Measurements from ENCODE around the gene RIPOR3.

RIPOR3 gene

GRCh38 chr20:50689864-50690649 is 1.3 kb downstream of the RIPOR3 start:
- no peaks in the 10 kb centered on the region for H3K36me3 ChIP-seq (ENCODE audit: control insufficient read depth, insufficient read depth, low read length)
- no peak for DNase-seq (ENCODE audit: low read depth, low spot score)
- no peaks in the 10 kb centered on the region for H3K9me3 ChIP-seq (ENCODE audit: control insufficient read depth, insufficient read depth, low read length)
- no CpG with 5 or more reads among the region's 10 CpGs for WGBS (ENCODE audit: insufficient coverage, insufficient read length)
- no peaks in the 10 kb centered on the region for H3K27me3 ChIP-seq (ENCODE audit: control insufficient read depth, insufficient read depth, low read length)
- no peak overlapping the region for H3K27ac ChIP-seq (ENCODE audit: low read length)
- peaks cover 5% of the 10 kb centered on the region for H3K4me1 ChIP-seq (ENCODE audit: control insufficient read depth, insufficient read depth, low read length)
- no peak overlapping the region for H3K4me3 ChIP-seq (ENCODE audit: low read length)

DNA sequence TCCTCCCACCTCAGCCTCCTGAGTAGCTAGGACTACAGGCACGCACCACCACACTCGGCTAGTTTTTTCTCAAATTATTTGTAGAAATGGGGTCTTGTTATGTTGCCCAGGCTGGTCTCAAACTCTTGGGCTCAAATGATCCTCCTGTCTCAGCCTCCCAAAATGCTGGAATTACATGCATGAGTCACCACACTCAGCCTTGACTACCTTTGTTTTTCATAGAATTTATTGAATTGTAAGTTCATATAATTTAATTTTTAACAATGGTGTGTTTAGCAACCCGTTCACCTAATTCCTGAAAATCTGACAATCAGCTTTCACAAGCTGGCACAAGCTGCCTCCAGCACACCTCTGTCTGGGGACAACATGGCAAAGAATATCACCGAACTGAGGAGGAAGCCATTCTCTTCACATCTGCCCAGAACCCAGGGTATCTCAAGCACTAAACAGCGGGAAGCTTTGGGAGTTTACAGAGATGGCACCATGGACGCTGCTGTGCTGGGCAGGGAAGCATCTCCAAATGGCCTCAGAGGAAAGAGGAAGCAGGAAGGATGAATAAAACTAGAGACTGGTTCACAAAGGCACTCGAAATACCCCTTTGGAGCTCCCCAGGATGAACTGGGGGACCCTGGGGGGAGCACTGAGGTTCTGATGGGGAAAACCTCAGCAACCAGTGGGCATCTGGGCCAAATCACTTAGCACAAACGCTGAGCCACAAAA is 2.9 kb downstream of the RIPOR3 start:
- Histone ChIP-seq H3K27me3 (ENCODE audit: control insufficient read depth, insufficient read depth, low read length) (no peaks in the 10 kb centered on the region), H3K4me3 (ENCODE audit: low read length) (no peak overlapping the region), H3K4me1 (ENCODE audit: control insufficient read depth, insufficient read depth, low read length) (peaks cover 4% of the 10 kb centered on the region), H3K36me3 (ENCODE audit: control insufficient read depth, insufficient read depth, low read length) (no peaks in the 10 kb centered on the region), H3K9me3 (ENCODE audit: control insufficient read depth, insufficient read depth, low read length) (no peaks in the 10 kb centered on the region), H3K27ac (ENCODE audit: low read length) (no peak overlapping the region)
- DNase-seq (ENCODE audit: low read depth, low spot score) = no peak
- no CpG with 5 or more reads among the region's 8 CpGs for WGBS (ENCODE audit: insufficient coverage, insufficient read length)

DNA sequence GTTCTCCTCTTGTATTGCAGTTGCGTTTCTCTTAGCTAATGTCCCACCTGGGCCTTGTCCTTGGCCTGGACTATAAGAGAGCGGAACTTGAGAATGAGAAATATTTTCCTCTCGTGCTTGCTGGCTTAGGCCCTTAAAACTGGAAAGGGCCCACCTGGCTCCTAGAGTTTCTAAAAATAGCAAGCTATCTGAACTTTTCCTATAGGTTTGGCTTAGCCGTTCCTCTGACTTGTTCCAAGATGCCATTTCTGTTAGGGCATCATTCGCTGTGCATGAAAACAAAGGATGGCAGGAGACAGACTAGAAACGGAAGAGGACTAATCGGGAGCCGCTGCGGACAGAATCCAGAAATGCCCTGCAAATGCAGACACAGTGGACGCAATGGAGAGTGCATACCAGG is 4.5 kb downstream of the RIPOR3 start:
- DNase-seq (ENCODE audit: low read depth, low spot score) = no peak
- no peak overlapping the region for H3K4me3 ChIP-seq (ENCODE audit: low read length)

DNA sequence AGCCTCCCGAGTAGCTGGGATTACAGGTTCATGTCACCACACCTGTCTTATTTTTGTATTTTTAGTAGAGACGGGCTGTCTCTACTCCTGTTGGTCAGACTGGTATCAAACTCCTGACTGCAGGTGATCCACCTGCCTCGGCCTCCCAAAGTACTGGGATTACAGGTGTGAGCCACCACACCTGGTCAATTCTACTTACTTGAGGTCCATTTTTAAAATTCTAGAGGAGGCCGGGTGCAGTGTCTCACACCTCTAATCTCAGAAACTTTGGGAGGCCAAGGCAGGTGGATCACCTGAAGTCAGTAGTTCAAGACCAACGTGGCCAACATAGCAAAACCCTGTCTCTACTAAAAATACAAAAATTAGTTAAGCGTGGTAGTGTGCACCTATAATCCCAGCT is 7.8 kb downstream of the RIPOR3 start:
- no CpG with 5 or more reads among the region's 6 CpGs for WGBS (ENCODE audit: insufficient coverage, insufficient read length)
- Histone ChIP-seq H3K36me3 (ENCODE audit: control insufficient read depth, insufficient read depth, low read length) (no peaks in the 10 kb centered on the region), H3K27me3 (ENCODE audit: control insufficient read depth, insufficient read depth, low read length) (no peaks in the 10 kb centered on the region), H3K4me3 (ENCODE audit: low read length) (no peak overlapping the region), H3K9me3 (ENCODE audit: control insufficient read depth, insufficient read depth, low read length) (no peaks in the 10 kb centered on the region), H3K4me1 (ENCODE audit: control insufficient read depth, insufficient read depth, low read length) (no peaks in the 10 kb centered on the region), H3K27ac (ENCODE audit: low read length) (no peak overlapping the region)
- DNase-seq (ENCODE audit: low read depth, low spot score) = no peak

More for the DNA sequence above, 4.5 kb downstream of the RIPOR3 start:
- no peaks in the 10 kb centered on the region for H3K36me3 ChIP-seq (ENCODE audit: control insufficient read depth, insufficient read depth, low read length)
- H3K27ac ChIP-seq (ENCODE audit: low read length) = no peak overlapping the region
- no peaks in the 10 kb centered on the region for H3K9me3 ChIP-seq (ENCODE audit: control insufficient read depth, insufficient read depth, low read length)
- H3K27me3 ChIP-seq (ENCODE audit: control insufficient read depth, insufficient read depth, low read length) = no peaks in the 10 kb centered on the region
- no CpG with 5 or more reads among the region's 10 CpGs for WGBS (ENCODE audit: insufficient coverage, insufficient read length)
- peaks cover 3% of the 10 kb centered on the region for H3K4me1 ChIP-seq (ENCODE audit: control insufficient read depth, insufficient read depth, low read length)

DNA sequence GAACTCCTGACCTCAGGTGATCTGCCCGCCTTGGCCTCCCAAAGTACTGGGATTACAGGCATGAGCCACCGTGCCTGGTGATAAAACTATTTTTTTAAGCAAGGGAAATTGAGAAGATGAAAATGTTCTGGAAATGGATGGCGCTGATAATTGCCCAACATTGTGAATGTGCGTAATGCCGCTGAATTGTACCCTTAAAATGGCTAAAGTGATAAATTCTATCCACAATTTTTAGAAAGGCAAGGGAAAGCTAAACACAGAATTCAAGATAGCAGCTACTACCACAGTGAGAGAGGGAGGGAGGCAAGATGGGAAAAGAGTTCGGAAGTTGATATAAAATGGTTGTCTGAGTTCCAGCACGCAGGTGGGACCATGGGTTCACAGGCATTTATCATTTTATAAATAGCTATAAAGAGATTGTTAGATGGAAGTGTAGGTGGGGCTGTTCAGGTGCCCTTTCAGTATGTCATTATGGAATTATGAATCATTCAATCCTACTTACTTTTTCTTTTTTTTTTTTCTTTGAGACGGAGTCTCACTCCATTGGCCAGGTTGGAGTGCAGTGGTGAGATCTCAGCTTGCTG is 8.3 kb downstream of the RIPOR3 start:
- Histone ChIP-seq H3K4me3 (ENCODE audit: low read length) (no peak overlapping the region), H3K9me3 (ENCODE audit: control insufficient read depth, insufficient read depth, low read length) (no peaks in the 10 kb centered on the region), H3K27me3 (ENCODE audit: control insufficient read depth, insufficient read depth, low read length) (no peaks in the 10 kb centered on the region), H3K36me3 (ENCODE audit: control insufficient read depth, insufficient read depth, low read length) (no peaks in the 10 kb centered on the region), H3K27ac (ENCODE audit: low read length) (no peak overlapping the region), H3K4me1 (ENCODE audit: control insufficient read depth, insufficient read depth, low read length) (no peaks in the 10 kb centered on the region)
- DNase-seq (ENCODE audit: low read depth, low spot score) = no peak
- WGBS (ENCODE audit: insufficient coverage, insufficient read length) = no CpG with 5 or more reads among the region's 8 CpGs

- Histone ChIP-seq H3K27me3 (ENCODE audit: control insufficient read depth, insufficient read depth, low read length) (no peaks in the 10 kb centered on the region), H3K9me3 (ENCODE audit: control insufficient read depth, insufficient read depth, low read length) (no peaks in the 10 kb centered on the region), H3K4me3 (ENCODE audit: low read length) (no peak overlapping the region), H3K4me1 (ENCODE audit: control insufficient read depth, insufficient read depth, low read length) (no peaks in the 10 kb centered on the region), H3K27ac (ENCODE audit: low read length) (no peak overlapping the region), H3K36me3 (ENCODE audit: control insufficient read depth, insufficient read depth, low read length) (no peaks in the 10 kb centered on the region)
- no peak for DNase-seq (ENCODE audit: low read depth, low spot score)
- no CpG with 5 or more reads among the region's 4 CpGs for WGBS (ENCODE audit: insufficient coverage, insufficient read length)
Observed at GRCh38 chr20:50682065-50682464, 9.3 kb downstream of the RIPOR3 start.

GRCh38 chr20:50681359-50682064 is 9.8 kb downstream of the RIPOR3 start:
- no CpG with 5 or more reads among the region's 12 CpGs for WGBS (ENCODE audit: insufficient coverage, insufficient read length)
- Histone ChIP-seq H3K27ac (ENCODE audit: low read length) (no peak overlapping the region), H3K4me1 (ENCODE audit: control insufficient read depth, insufficient read depth, low read length) (no peaks in the 10 kb centered on the region), H3K4me3 (ENCODE audit: low read length) (no peak overlapping the region), H3K36me3 (ENCODE audit: control insufficient read depth, insufficient read depth, low read length) (no peaks in the 10 kb centered on the region), H3K27me3 (ENCODE audit: control insufficient read depth, insufficient read depth, low read length) (no peaks in the 10 kb centered on the region), H3K9me3 (ENCODE audit: control insufficient read depth, insufficient read depth, low read length) (no peaks in the 10 kb centered on the region)
- no peak for DNase-seq (ENCODE audit: low read depth, low spot score)

- no peaks in the 10 kb centered on the region for H3K27me3 ChIP-seq (ENCODE audit: control insufficient read depth, insufficient read depth, low read length)
- no peak overlapping the region for H3K27ac ChIP-seq (ENCODE audit: low read length)
- DNase-seq (ENCODE audit: low read depth, low spot score) = no peak
- 0 out of 2 replicates have a peak, but pooled peaks cover 1% of the 10 kb centered on the region for H3K4me1 ChIP-seq (ENCODE audit: control insufficient read depth, insufficient read depth, low read length)
- H3K4me3 ChIP-seq (ENCODE audit: low read length) = no peak overlapping the region
- no CpG with 5 or more reads among the region's 19 CpGs for WGBS (ENCODE audit: insufficient coverage, insufficient read length)
- no peaks in the 10 kb centered on the region for H3K9me3 ChIP-seq (ENCODE audit: control insufficient read depth, insufficient read depth, low read length)
- no peaks in the 10 kb centered on the region for H3K36me3 ChIP-seq (ENCODE audit: control insufficient read depth, insufficient read depth, low read length)
Observed at GRCh38 chr20:50680105-50680960, 11.0 kb downstream of the RIPOR3 start.

- H3K4me3 ChIP-seq (ENCODE audit: low read length) = no peak overlapping the region
- H3K27me3 ChIP-seq (ENCODE audit: control insufficient read depth, insufficient read depth, low read length) = no peaks in the 10 kb centered on the region
- no peak for DNase-seq (ENCODE audit: low read depth, low spot score)
- 0 out of 2 replicates have a peak, but pooled peaks cover 1% of the 10 kb centered on the region for H3K4me1 ChIP-seq (ENCODE audit: control insufficient read depth, insufficient read depth, low read length)
- H3K9me3 ChIP-seq (ENCODE audit: control insufficient read depth, insufficient read depth, low read length) = no peaks in the 10 kb centered on the region
- H3K27ac ChIP-seq (ENCODE audit: low read length) = no peak overlapping the region
- H3K36me3 ChIP-seq (ENCODE audit: control insufficient read depth, insufficient read depth, low read length) = no peaks in the 10 kb centered on the region
- WGBS (ENCODE audit: insufficient coverage, insufficient read length) = no CpG with 5 or more reads among the region's 5 CpGs
Observed at GRCh38 chr20:50679753-50680104, 11.6 kb downstream of the RIPOR3 start.

Data from iPS DF 6.9 (cell line).